Fibroblast of lung (primary cell): Measurements from ENCODE around the gene CRADD. TPM values are rescaled to one million over a fixed set of nuclear protein-coding genes. Genes with fewer than 3 reads are reported as not detected.

Experiments used
- DNase-seq, 2 donors: peaks; one replicate each; pipeline versions ENCODE4 v3.0.0 to v3.0.0-alpha.2; 2010; ENCODE audit warnings: low read depth in 2 of 2
- H2AFZ ChIP-seq: 2 replicates; pipeline ENCODE4 v1.5.1; 2012; ENCODE audit warnings: low read length, control low read depth, inconsistent platforms
- H3K27ac ChIP-seq: 2 replicates; pipeline ENCODE4 v1.5.1; 2011; ENCODE audit warnings: low read length, control low read depth; ENCODE audit not compliant: insufficient read depth
- H3K27me3 ChIP-seq: 2 replicates; pipeline ENCODE4 v1.5.1; 2011; ENCODE audit warnings: mild to moderate bottlenecking, low read length; ENCODE audit not compliant: control insufficient read depth, insufficient read depth
- H3K36me3 ChIP-seq: 2 replicates; pipeline ENCODE4 v1.5.1; 2011; ENCODE audit warnings: low read length; ENCODE audit not compliant: control insufficient read depth, insufficient read depth
- H3K4me1 ChIP-seq: 2 replicates; pipeline ENCODE4 v1.5.1; 2011; ENCODE audit warnings: low read length; ENCODE audit not compliant: control insufficient read depth, insufficient read depth; ENCODE audit errors: extremely low read depth
- H3K4me2 ChIP-seq: 2 replicates; pipeline ENCODE4 v1.5.1; 2011; ENCODE audit warnings: low read length, control low read depth; ENCODE audit not compliant: insufficient read depth; ENCODE audit errors: extremely low read depth
- H3K4me3 ChIP-seq, 4 experiments: fragments of 200-600 bp in 1 of 4; sonication (generic) in 1 of 4; replicated peaks in 1 of 4; 2 replicates each; pipeline ENCODE4 v1.5.1; 2011 to 2016; ENCODE audit warnings: low read length in 4 of 4, low read depth in 3 of 4, mild to moderate bottlenecking in 3 of 4, control low read depth in 2 of 4, inconsistent platforms in 1 of 4, mixed read lengths in 1 of 4; ENCODE audit not compliant: insufficient read depth in 1 of 4; ENCODE audit errors: control extremely low read depth in 1 of 4
- H3K79me2 ChIP-seq: 2 replicates; pipeline ENCODE4 v1.5.1; 2012; ENCODE audit warnings: mild to moderate bottlenecking, low read length, inconsistent platforms; ENCODE audit not compliant: control insufficient read depth, insufficient read depth
- H3K9ac ChIP-seq: 2 replicates; pipeline ENCODE4 v1.5.1; 2011; ENCODE audit warnings: mild to moderate bottlenecking, low read length, control low read depth; ENCODE audit not compliant: insufficient read depth
- H3K9me3 ChIP-seq: 2 replicates; pipeline ENCODE4 v1.5.1; 2012; ENCODE audit warnings: low read depth, low read length; ENCODE audit not compliant: control insufficient read depth, insufficient read depth
- H4K20me1 ChIP-seq: 2 replicates; pipeline ENCODE4 v1.5.1; 2011; ENCODE audit warnings: low read length; ENCODE audit not compliant: control insufficient read depth, insufficient read depth; ENCODE audit errors: extremely low read depth
- CTCF ChIP-seq, 2 donors: IDR thresholded peaks in 1 of 2; conservative IDR thresholded peaks in 1 of 2; 1 replicate in 1 of 2; 2 replicates in 1 of 2; pipeline ENCODE4 v1.5.1; 2011 to 2012; ENCODE audit warnings: low read length in 2 of 2, control low read depth in 1 of 2, inconsistent platforms in 1 of 2, low read depth in 1 of 2, mild to moderate bottlenecking in 1 of 2
- EZH2 ChIP-seq: IDR thresholded peaks from 2 replicates; pipeline ENCODE4 v1.5.1; 2012; ENCODE audit warnings: low read length, control low read depth, mild to moderate bottlenecking; ENCODE audit errors: missing control alignments
- polyA plus RNA-seq, 2 donors: library from polyadenylated mRNA; depleted of rRNA in 1 of 2; stranded (reverse) in 1 of 2; unstranded in 1 of 2; fragments of >200 nt; gene quantifications; 2 replicates each; pipeline ENCODE4 v1.2.1, GENCODE V29; 2011 to 2012; ENCODE audit warnings: missing spikeins in 1 of 2
- total RNA-seq: library from RNA; depleted of rRNA; stranded (reverse); fragments of >200 nt; gene quantifications from 2 replicates; pipeline ENCODE4 v1.2.1, GENCODE V29; 2014

Gene CRADD
- total and polyA plus RNA-seq, 2 donors (not counting 1 experiment from before 2014, with no cell fraction given) = 13.5 to 21.1 TPM

DNA sequence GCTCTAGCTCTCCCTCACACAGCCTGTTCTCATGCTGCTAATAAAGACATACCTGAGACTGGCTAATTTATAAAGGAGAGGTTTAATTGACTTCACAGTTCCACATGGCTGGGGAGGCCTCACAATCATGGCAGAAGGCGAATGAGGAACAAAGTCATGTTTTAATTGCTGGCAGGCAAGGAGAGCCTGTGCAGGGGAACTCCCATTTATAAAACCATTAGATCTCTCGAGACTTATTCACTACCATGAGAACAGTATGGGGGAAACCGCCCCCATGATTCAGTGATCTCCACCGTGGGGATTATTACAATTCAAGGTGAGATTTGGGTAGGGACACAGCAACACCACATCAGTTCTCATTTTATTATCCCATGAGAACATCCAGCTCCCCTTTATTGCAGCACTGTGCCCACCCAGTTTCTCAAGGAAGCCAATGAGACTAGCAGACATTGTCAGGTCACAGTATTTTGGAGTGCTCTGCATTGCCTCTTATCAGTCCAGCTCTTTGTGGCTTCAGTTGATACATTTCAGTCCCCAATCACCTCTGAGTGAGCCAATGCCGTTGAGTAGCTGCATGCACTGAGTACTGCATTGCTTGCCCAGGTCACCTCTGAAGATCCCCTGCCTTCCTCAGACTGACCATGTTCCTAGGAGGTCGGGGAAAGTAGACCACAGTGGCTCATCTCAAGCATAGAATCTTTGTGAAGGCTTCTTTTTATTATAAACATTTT, 131.2 kb downstream of the CRADD start:
- no peak for DNase-seq
- Histone ChIP-seq H3K9ac (no peak overlapping the region), H3K4me2 (no peak overlapping the region), H3K27me3 (no peaks in the 10 kb centered on the region), H3K4me3 (no peak overlapping the region), H3K79me2 (no peaks in the 10 kb centered on the region), H3K4me1 (peaks cover 8% of the 10 kb centered on the region), H3K9me3 (no peaks in the 10 kb centered on the region), H4K20me1 (no peaks in the 10 kb centered on the region), H3K27ac (no peak overlapping the region), H2AFZ (no peak overlapping the region), H3K36me3 (no peaks in the 10 kb centered on the region)
- no peak for TF ChIP-seq EZH2
- no peak for TF ChIP-seq CTCF (conservative IDR thresholded peaks at IDR 0.05 in 1 of 2, IDR thresholded peaks at IDR 0.05 in 1 of 2; ENCODE audit: low read depth in 1 of 2, low read length in 2 of 2)

- peak in 1 of 2 donors; percentile 57 for DNase-seq
- H3K79me2 ChIP-seq = no peaks in the 10 kb centered on the region
- no peak overlapping the region for H3K4me3 ChIP-seq
- H3K4me1 ChIP-seq = peaks cover 20% of the 10 kb centered on the region
- H3K27me3 ChIP-seq = no peaks in the 10 kb centered on the region
- no peak overlapping the region for H3K27ac ChIP-seq
- H4K20me1 ChIP-seq = no peaks in the 10 kb centered on the region
- H3K9ac ChIP-seq = no peak overlapping the region
- no peak overlapping the region for H2AFZ ChIP-seq
- H3K9me3 ChIP-seq = no peaks in the 10 kb centered on the region
- no peak overlapping the region for H3K4me2 ChIP-seq
- no peaks in the 10 kb centered on the region for H3K36me3 ChIP-seq
- no peak for TF ChIP-seq CTCF (conservative IDR thresholded peaks at IDR 0.05 in 1 of 2, IDR thresholded peaks at IDR 0.05 in 1 of 2; ENCODE audit: low read depth in 1 of 2, low read length in 2 of 2)
- no peak for TF ChIP-seq EZH2
Observed at GRCh38 chr12:93812626-93813025, 135.5 kb downstream of the CRADD start.

DNA sequence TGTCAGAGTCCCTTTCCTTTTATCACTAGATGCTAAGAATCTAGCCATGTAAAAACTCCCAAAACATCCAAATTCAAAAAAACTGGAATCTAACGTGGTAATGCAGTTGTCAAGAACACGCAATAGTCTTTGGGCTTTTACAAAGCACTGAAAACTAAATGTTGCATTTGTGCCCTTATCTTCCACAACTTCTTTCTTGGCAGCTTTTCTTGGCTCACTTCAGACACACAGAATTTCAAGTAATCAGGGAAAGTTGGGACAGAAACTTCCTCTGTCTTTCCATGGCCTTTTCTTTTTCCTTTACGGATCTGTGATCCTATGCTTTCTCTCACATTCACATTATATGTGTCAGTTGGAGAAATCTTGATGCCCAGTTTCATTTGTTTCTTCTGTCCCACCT, 136.0 kb downstream of the CRADD start:
- Histone ChIP-seq H3K27me3 (no peaks in the 10 kb centered on the region), H3K9ac (no peak overlapping the region), H3K79me2 (no peaks in the 10 kb centered on the region), H3K4me3 (no peak overlapping the region), H2AFZ (peak overlapping the region; percentile 8), H3K4me1 (peaks cover 20% of the 10 kb centered on the region), H3K4me2 (peak overlapping the region; percentile 27), H4K20me1 (no peaks in the 10 kb centered on the region), H3K27ac (peak overlapping the region; percentile 76), H3K36me3 (no peaks in the 10 kb centered on the region), H3K9me3 (no peaks in the 10 kb centered on the region)
- DNase-seq = peak; percentile 68 to 88
- TF ChIP-seq CTCF (conservative IDR thresholded peaks at IDR 0.05 in 1 of 2, IDR thresholded peaks at IDR 0.05 in 1 of 2; ENCODE audit: low read depth in 1 of 2, low read length in 2 of 2) = no peak
- no peak for TF ChIP-seq EZH2
